ENCODE results near the gene EPHA8. TPM values are rescaled to one million over a fixed set of nuclear protein-coding genes. Genes with fewer than 3 reads are reported as not detected.

EPHA8 gene
- total RNA-seq, 1 donor from 2014 or later, result not detected

- no peak overlapping the region for H3K27ac ChIP-seq
- H3K4me3 ChIP-seq, result no peak overlapping the region
- TF ChIP-seq POLR2AphosphoS5 (IDR thresholded peaks at IDR 0.05; ENCODE audit: insufficient read depth in 1 of 2, low read depth in 1 of 2) (no peak), POLR2A (IDR thresholded peaks at IDR 0.05) (no peak), CTCF (IDR thresholded peaks at IDR 0.05) (no peak)
- H3K36me3 ChIP-seq, result no peaks in the 10 kb centered on the region
- no peaks in the 10 kb centered on the region for H3K9me3 ChIP-seq
- no peaks in the 10 kb centered on the region for H3K27me3 ChIP-seq
- no peaks in the 10 kb centered on the region for H3K4me1 ChIP-seq
- intact Hi-C loops (cut with DNase I), result no loop called here
- DNase-seq (ENCODE audit: extremely low spot score in 2 of 2), result no peak
Observed at GRCh38 chr1:22545141-22545540, 18.1 kb upstream of the EPHA8 start.

GRCh38 chr1:22547186-22547817, 16.0 kb upstream of the EPHA8 start:
- H3K36me3 ChIP-seq, result no peaks in the 10 kb centered on the region
- H3K27ac ChIP-seq, result no peak overlapping the region
- intact Hi-C loops (cut with DNase I), result no loop called here
- TF ChIP-seq POLR2A (IDR thresholded peaks at IDR 0.05), result no peak
- no peak for TF ChIP-seq POLR2AphosphoS5 (IDR thresholded peaks at IDR 0.05; ENCODE audit: insufficient read depth in 1 of 2, low read depth in 1 of 2)
- H3K27me3 ChIP-seq, result no peaks in the 10 kb centered on the region
- H3K4me1 ChIP-seq, result no peaks in the 10 kb centered on the region
- H3K9me3 ChIP-seq, result no peaks in the 10 kb centered on the region
- no peak for DNase-seq (ENCODE audit: extremely low spot score in 2 of 2)
- H3K4me3 ChIP-seq, result no peak overlapping the region

- intact Hi-C loops (cut with DNase I), result no loop called here
- Histone ChIP-seq H3K27me3 (no peaks in the 10 kb centered on the region), H3K4me3 (no peak overlapping the region), H3K36me3 (no peaks in the 10 kb centered on the region), H3K9me3 (no peaks in the 10 kb centered on the region), H3K27ac (no peak overlapping the region), H3K4me1 (no peaks in the 10 kb centered on the region)
- DNase-seq (ENCODE audit: extremely low spot score in 2 of 2), result no peak
- TF ChIP-seq POLR2AphosphoS5 (IDR thresholded peaks at IDR 0.05; ENCODE audit: insufficient read depth in 1 of 2, low read depth in 1 of 2), result no peak
- TF ChIP-seq POLR2A (IDR thresholded peaks at IDR 0.05), result no peak
- TF ChIP-seq CTCF (IDR thresholded peaks at IDR 0.05), result no peak
Observed at GRCh38 chr1:22547818-22548462, 15.3 kb upstream of the EPHA8 start.

GRCh38 chr1:22550021-22550420, 13.3 kb upstream of the EPHA8 start:
- Histone ChIP-seq H3K36me3 (no peaks in the 10 kb centered on the region), H3K4me1 (no peaks in the 10 kb centered on the region), H3K4me3 (no peak overlapping the region), H3K27ac (no peak overlapping the region), H3K9me3 (no peaks in the 10 kb centered on the region), H3K27me3 (no peaks in the 10 kb centered on the region)
- intact Hi-C loops (cut with DNase I), result no loop called here
- no peak for DNase-seq (ENCODE audit: extremely low spot score in 2 of 2)
- TF ChIP-seq POLR2A (IDR thresholded peaks at IDR 0.05), result no peak
- no peak for TF ChIP-seq CTCF (IDR thresholded peaks at IDR 0.05)
- no peak for TF ChIP-seq POLR2AphosphoS5 (IDR thresholded peaks at IDR 0.05; ENCODE audit: insufficient read depth in 1 of 2, low read depth in 1 of 2)

GRCh38 chr1:22551591-22551990, 11.7 kb upstream of the EPHA8 start:
- no peaks in the 10 kb centered on the region for H3K4me1 ChIP-seq
- intact Hi-C loops (cut with DNase I), result no loop called here
- no peak overlapping the region for H3K27ac ChIP-seq
- no peak for DNase-seq (ENCODE audit: extremely low spot score in 2 of 2)
- no peaks in the 10 kb centered on the region for H3K36me3 ChIP-seq
- no peak for TF ChIP-seq POLR2A (IDR thresholded peaks at IDR 0.05)
- no peak for TF ChIP-seq CTCF (IDR thresholded peaks at IDR 0.05)
- TF ChIP-seq POLR2AphosphoS5 (IDR thresholded peaks at IDR 0.05; ENCODE audit: insufficient read depth in 1 of 2, low read depth in 1 of 2), result no peak
- no peaks in the 10 kb centered on the region for H3K9me3 ChIP-seq
- H3K4me3 ChIP-seq, result no peak overlapping the region
- H3K27me3 ChIP-seq, result no peaks in the 10 kb centered on the region

All from vagina (tissue), 2 donors.